Muscle of leg (tissue), 11 donors: ENCODE measurements around the gene GPR132. TPM values are rescaled to one million over a fixed set of nuclear protein-coding genes. Genes with fewer than 3 reads are reported as not detected.
"Not testable (repeated sequence)": the region's sequence is repeated elsewhere in the genome, so short reads cannot be mapped to it uniquely, and the experiment has no call there.

Experiments used
- DNase-seq: peaks from one replicate; pipeline ENCODE4 v3.0.0; 2013
- H3K27ac ChIP-seq: one replicate; pipeline ENCODE4 v1.5.1; 2013; ENCODE audit warnings: mild to moderate bottlenecking, low read length, control low read depth
- H3K27me3 ChIP-seq: one replicate; pipeline ENCODE4 v1.6.1; 2013; ENCODE audit warnings: low read length; ENCODE audit not compliant: control insufficient read depth, insufficient read depth
- H3K36me3 ChIP-seq: one replicate; pipeline ENCODE4 v1.6.1; 2013; ENCODE audit warnings: low read length; ENCODE audit not compliant: control insufficient read depth, insufficient read depth
- H3K4me1 ChIP-seq: one replicate; pipeline ENCODE4 v1.6.1; 2013; ENCODE audit warnings: low read length; ENCODE audit not compliant: control insufficient read depth, insufficient read depth
- H3K4me3 ChIP-seq: one replicate; pipeline ENCODE4 v1.5.1; 2013; ENCODE audit warnings: low read length, control low read depth
- H3K9me3 ChIP-seq: replicated peaks from 2 replicates; pipeline ENCODE4 v1.6.1; 2013; ENCODE audit warnings: low read depth, low read length; ENCODE audit not compliant: control insufficient read depth
- WGBS: methylation state at CpG from one replicate; pipeline ENCODE4 v1.1.5; 2013; ENCODE audit warnings: missing lambda C conversion rate; ENCODE audit not compliant: insufficient coverage; 5-methylcytosine and 5-hydroxymethylcytosine counted together
- polyA plus RNA-seq, 8 donors: library from polyadenylated mRNA; unstranded; fragments of 120-200 nt; gene quantifications; one replicate each; pipeline versions ENCODE4 v1.2.1 to v1.2.3, GENCODE V29; 2013; ENCODE audit warnings: inconsistent platforms in 1 of 8, low replicate concordance in 1 of 8; ENCODE audit not compliant: insufficient read length in 8 of 8, insufficient read depth in 1 of 8
- total RNA-seq: library from RNA; stranded (reverse); fragments of 120-200 nt; gene quantifications from one replicate; pipeline ENCODE4 v1.2.4, GENCODE V29; 2013

GPR132 gene
- total and polyA plus RNA-seq, 9 donors: 0.41 to 1.5 (median 0.75) TPM

- H3K27me3 ChIP-seq: peaks cover 49% of the 10 kb centered on the region
- no peaks in the 10 kb centered on the region for H3K9me3 ChIP-seq
- peaks cover 16% of the 10 kb centered on the region for H3K4me1 ChIP-seq
- H3K4me3 ChIP-seq: no peak overlapping the region
- H3K36me3 ChIP-seq: no peaks in the 10 kb centered on the region
- no peak overlapping the region for H3K27ac ChIP-seq
- 62% methylated on average over 10 of the region's 14 CpGs for WGBS
- no peak for DNase-seq
Measured at GRCh38 chr14:105084741-105085571, 19.7 kb upstream of the GPR132 start.

GRCh38 chr14:105083926-105084685 is 18.9 kb upstream of the GPR132 start:
- Histone ChIP-seq H3K27ac (no peak overlapping the region), H3K4me3 (no peak overlapping the region), H3K9me3 (no peaks in the 10 kb centered on the region), H3K4me1 (peaks cover 16% of the 10 kb centered on the region), H3K36me3 (no peaks in the 10 kb centered on the region), H3K27me3 (peaks cover 49% of the 10 kb centered on the region)
- 49% methylated on average over 3 of the region's 4 CpGs for WGBS
- no peak for DNase-seq

- Histone ChIP-seq H3K9me3 (no peaks in the 10 kb centered on the region), H3K27me3 (peaks cover 35% of the 10 kb centered on the region), H3K27ac (no peak overlapping the region), H3K36me3 (no peaks in the 10 kb centered on the region), H3K4me1 (peaks cover 5% of the 10 kb centered on the region), H3K4me3 (no peak overlapping the region)
- 100% methylated on average over 1 of the region's 1 CpG for WGBS
- no peak for DNase-seq
Measured at GRCh38 chr14:105082703-105083102, 17.5 kb upstream of the GPR132 start.

- not testable (repeated sequence) for H3K36me3 ChIP-seq, H3K4me1 ChIP-seq, DNase-seq, H3K27ac ChIP-seq, H3K9me3 ChIP-seq, H3K4me3 ChIP-seq
- peaks cover 26% of the 10 kb centered on the region for H3K27me3 ChIP-seq
- 95% methylated on average over 3 of the region's 8 CpGs for WGBS
Measured at GRCh38 chr14:105081473-105081872, 16.2 kb upstream of the GPR132 start.

- H3K4me3 ChIP-seq: no peak overlapping the region
- DNase-seq: no peak
- H3K36me3 ChIP-seq: no peaks in the 10 kb centered on the region
- H3K27me3 ChIP-seq: peaks cover 14% of the 10 kb centered on the region
- 92% methylated on average over 16 of the region's 17 CpGs for WGBS
- peaks cover 15% of the 10 kb centered on the region for H3K4me1 ChIP-seq
- no peaks in the 10 kb centered on the region for H3K9me3 ChIP-seq
- no peak overlapping the region for H3K27ac ChIP-seq
Measured at GRCh38 chr14:105080161-105080560, 14.9 kb upstream of the GPR132 start.

- peaks cover 3% of the 10 kb centered on the region for H3K27me3 ChIP-seq
- peaks cover 28% of the 10 kb centered on the region for H3K4me1 ChIP-seq
- H3K36me3 ChIP-seq: no peaks in the 10 kb centered on the region
- no peak overlapping the region for H3K27ac ChIP-seq
- no CpG with 5 or more reads among the region's 1 CpG for WGBS
- H3K4me3 ChIP-seq: no peak overlapping the region
- no peaks in the 10 kb centered on the region for H3K9me3 ChIP-seq
- no peak for DNase-seq
Measured at GRCh38 chr14:105078294-105078693, 13.1 kb upstream of the GPR132 start.

- H3K4me3 ChIP-seq: no peak overlapping the region
- DNase-seq: no peak
- H3K36me3 ChIP-seq: no peaks in the 10 kb centered on the region
- 65% methylated on average over 7 of the region's 8 CpGs for WGBS
- H3K4me1 ChIP-seq: peaks cover 31% of the 10 kb centered on the region
- no peaks in the 10 kb centered on the region for H3K9me3 ChIP-seq
- H3K27me3 ChIP-seq: peaks cover 3% of the 10 kb centered on the region
- H3K27ac ChIP-seq: no peak overlapping the region
Measured at GRCh38 chr14:105077649-105077995, 12.4 kb upstream of the GPR132 start.

- no peaks in the 10 kb centered on the region for H3K9me3 ChIP-seq
- no peak overlapping the region for H3K4me3 ChIP-seq
- peaks cover 5% of the 10 kb centered on the region for H3K27me3 ChIP-seq
- no peak overlapping the region for H3K27ac ChIP-seq
- DNase-seq: no peak
- WGBS: 64% methylated on average over 10 of the region's 18 CpGs
- no peaks in the 10 kb centered on the region for H3K36me3 ChIP-seq
- peaks cover 35% of the 10 kb centered on the region for H3K4me1 ChIP-seq
Measured at GRCh38 chr14:105076805-105077648, 11.8 kb upstream of the GPR132 start.

- Histone ChIP-seq H3K27me3 (peaks cover 7% of the 10 kb centered on the region), H3K4me3 (no peak overlapping the region), H3K9me3 (no peaks in the 10 kb centered on the region), H3K36me3 (no peaks in the 10 kb centered on the region), H3K4me1 (peaks cover 35% of the 10 kb centered on the region), H3K27ac (no peak overlapping the region)
- no peak for DNase-seq
- 83% methylated on average over 9 of the region's 16 CpGs for WGBS
Measured at GRCh38 chr14:105076296-105076804, 11.1 kb upstream of the GPR132 start.
